ENCODE data around the gene WDFY4. TPM values are rescaled to one million over a fixed set of nuclear protein-coding genes. Genes with fewer than 3 reads are reported as not detected.

The WDFY4 gene
- total and polyA plus RNA-seq, 2 experiments from 2014 or later: 0.14 TPM; not detected in 1

DNA sequence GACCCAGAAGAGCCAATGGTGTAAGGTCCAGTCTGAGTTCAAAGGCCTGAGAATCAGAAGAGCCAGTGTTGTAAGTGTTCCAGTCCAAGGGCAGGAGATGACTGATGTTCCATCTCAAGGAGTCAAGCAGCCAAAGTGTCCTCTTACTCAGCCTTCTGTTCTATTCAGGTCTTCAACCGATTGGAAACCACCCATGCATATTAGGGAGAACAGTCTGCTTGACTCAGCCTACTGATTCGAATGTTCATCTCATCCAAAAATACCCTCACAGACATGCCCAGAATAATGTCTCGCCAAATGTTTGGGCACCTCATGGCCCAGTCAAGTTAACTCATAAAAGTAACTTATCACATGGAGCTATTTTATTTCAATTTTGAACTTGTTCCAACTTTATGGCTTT lies 2.9 kb upstream of the WDFY4 start:
- TF ChIP-seq JUNB (IDR thresholded peaks at IDR 0.05; ENCODE audit: unreplicated experiment) (no peak), CREB1 (CRISPR knock-in tag; IDR thresholded peaks at IDR 0.05; ENCODE audit: low read depth) (no peak), POLR2AphosphoS5 (IDR thresholded peaks at IDR 0.05; ENCODE audit: low read depth) (no peak)
- no peaks in the 10 kb centered on the region for H3F3A ChIP-seq (replicated peaks; ENCODE audit: low read depth)
- Mint-ChIP-seq H3K4me1 (no peaks in the 10 kb centered on the region), H3K27ac (no peak overlapping the region), H3K9me3 (peaks cover 18% of the 10 kb centered on the region), H3K36me3 (ENCODE audit: low read depth) (peaks cover 3% of the 10 kb centered on the region; the same call in 2 of the 3 replicates), H3K4me3 (no peak overlapping the region), H3K27me3 (ENCODE audit: insufficient read depth, low read depth, poor library complexity) (no peaks in the 10 kb centered on the region)
- no peak overlapping the region for H3K4me2 ChIP-seq
- H2AFZ ChIP-seq: no peak overlapping the region
- no peaks in the 10 kb centered on the region for H3K36me3 ChIP-seq (ENCODE audit: insufficient read depth)
- H3K79me2 ChIP-seq (replicated peaks; ENCODE audit: insufficient read depth): no peaks in the 10 kb centered on the region
- no peaks in the 10 kb centered on the region for H3K4me1 ChIP-seq (ENCODE audit: insufficient read depth)
- no peaks in the 10 kb centered on the region for H3K27me3 ChIP-seq (ENCODE audit: insufficient read depth)
- no peak overlapping the region for H3K27ac ChIP-seq (ENCODE audit: low read depth)
- no peak for DNase-seq (ENCODE audit: low spot score)
- peaks cover 5% of the 10 kb centered on the region; the same call in 1 of the 2 replicates for H3K9me2 ChIP-seq (ENCODE audit: insufficient read depth)
- no peaks in the 10 kb centered on the region for H4K20me1 ChIP-seq (replicated peaks; ENCODE audit: insufficient read depth)
- no peak for ATAC-seq
- H3K4me3 ChIP-seq: no peak overlapping the region

GRCh38 chr10:48682265-48682664 lies 2.4 kb upstream of the WDFY4 start:
- H3K9me3 Mint-ChIP-seq: peaks cover 17% of the 10 kb centered on the region
- peaks cover 5% of the 10 kb centered on the region; the same call in 1 of the 2 replicates for H3K9me2 ChIP-seq (ENCODE audit: insufficient read depth)
- H3K4me1 ChIP-seq (ENCODE audit: insufficient read depth): no peaks in the 10 kb centered on the region
- ATAC-seq (no peak), DNase-seq (ENCODE audit: low spot score) (no peak)
- H3K27me3 ChIP-seq (ENCODE audit: insufficient read depth): no peaks in the 10 kb centered on the region
- H3K79me2 ChIP-seq (replicated peaks; ENCODE audit: insufficient read depth): no peaks in the 10 kb centered on the region
- H3K27ac Mint-ChIP-seq: no peak overlapping the region
- no peaks in the 10 kb centered on the region for H4K20me1 ChIP-seq (replicated peaks; ENCODE audit: insufficient read depth)
- no peaks in the 10 kb centered on the region for H3K36me3 ChIP-seq (ENCODE audit: insufficient read depth)
- H3K4me2 ChIP-seq: no peak overlapping the region
- H3K27me3 Mint-ChIP-seq (ENCODE audit: insufficient read depth, low read depth, poor library complexity): no peaks in the 10 kb centered on the region
- no peak overlapping the region for H2AFZ ChIP-seq
- no peak overlapping the region for H3K4me3 Mint-ChIP-seq
- peaks cover 3% of the 10 kb centered on the region; the same call in 2 of the 3 replicates for H3K36me3 Mint-ChIP-seq (ENCODE audit: low read depth)
- no peak overlapping the region for H3K27ac ChIP-seq (ENCODE audit: low read depth)
- no peaks in the 10 kb centered on the region for H3K4me1 Mint-ChIP-seq
- no peaks in the 10 kb centered on the region for H3F3A ChIP-seq (replicated peaks; ENCODE audit: low read depth)
- no peak overlapping the region for H3K4me3 ChIP-seq
- TF ChIP-seq, protein P1, sequence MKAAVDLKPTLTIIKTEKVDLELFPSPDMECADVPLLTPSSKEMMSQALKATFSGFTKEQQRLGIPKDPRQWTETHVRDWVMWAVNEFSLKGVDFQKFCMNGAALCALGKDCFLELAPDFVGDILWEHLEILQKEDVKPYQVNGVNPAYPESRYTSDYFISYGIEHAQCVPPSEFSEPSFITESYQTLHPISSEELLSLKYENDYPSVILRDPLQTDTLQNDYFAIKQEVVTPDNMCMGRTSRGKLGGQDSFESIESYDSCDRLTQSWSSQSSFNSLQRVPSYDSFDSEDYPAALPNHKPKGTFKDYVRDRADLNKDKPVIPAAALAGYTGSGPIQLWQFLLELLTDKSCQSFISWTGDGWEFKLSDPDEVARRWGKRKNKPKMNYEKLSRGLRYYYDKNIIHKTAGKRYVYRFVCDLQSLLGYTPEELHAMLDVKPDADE (IDR thresholded peaks at IDR 0.05): no peak
- TF ChIP-seq NANOG (IDR thresholded peaks at IDR 0.05; ENCODE audit: borderline replicate concordance) (no peak), STAT1 (IDR thresholded peaks at IDR 0.05; ENCODE audit: unreplicated experiment) (no peak), POLR2AphosphoS5 (IDR thresholded peaks at IDR 0.05; ENCODE audit: low read depth) (no peak), REST (IDR thresholded peaks at IDR 0.05; ENCODE audit: unreplicated experiment) (no peak), ZNF114 (CRISPR knock-in tag; IDR thresholded peaks at IDR 0.05) (no peak), ZNF462 (CRISPR knock-in tag; IDR thresholded peaks at IDR 0.05) (no peak), JUNB (IDR thresholded peaks at IDR 0.05; ENCODE audit: unreplicated experiment) (no peak)
- TF ChIP-seq, protein P2, sequence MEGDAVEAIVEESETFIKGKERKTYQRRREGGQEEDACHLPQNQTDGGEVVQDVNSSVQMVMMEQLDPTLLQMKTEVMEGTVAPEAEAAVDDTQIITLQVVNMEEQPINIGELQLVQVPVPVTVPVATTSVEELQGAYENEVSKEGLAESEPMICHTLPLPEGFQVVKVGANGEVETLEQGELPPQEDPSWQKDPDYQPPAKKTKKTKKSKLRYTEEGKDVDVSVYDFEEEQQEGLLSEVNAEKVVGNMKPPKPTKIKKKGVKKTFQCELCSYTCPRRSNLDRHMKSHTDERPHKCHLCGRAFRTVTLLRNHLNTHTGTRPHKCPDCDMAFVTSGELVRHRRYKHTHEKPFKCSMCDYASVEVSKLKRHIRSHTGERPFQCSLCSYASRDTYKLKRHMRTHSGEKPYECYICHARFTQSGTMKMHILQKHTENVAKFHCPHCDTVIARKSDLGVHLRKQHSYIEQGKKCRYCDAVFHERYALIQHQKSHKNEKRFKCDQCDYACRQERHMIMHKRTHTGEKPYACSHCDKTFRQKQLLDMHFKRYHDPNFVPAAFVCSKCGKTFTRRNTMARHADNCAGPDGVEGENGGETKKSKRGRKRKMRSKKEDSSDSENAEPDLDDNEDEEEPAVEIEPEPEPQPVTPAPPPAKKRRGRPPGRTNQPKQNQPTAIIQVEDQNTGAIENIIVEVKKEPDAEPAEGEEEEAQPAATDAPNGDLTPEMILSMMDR (conservative IDR thresholded peaks at IDR 0.05; ENCODE audit: low read depth in 2 of 2): no peak
